Activated CD4-positive, alpha-beta T cell treated with anti-CD3 and anti-CD28 coated beads for 36 hours (primary cell): ENCODE results near the gene SLC38A1. TPM values are rescaled to one million over a fixed set of nuclear protein-coding genes. Genes with fewer than 3 reads are reported as not detected.

Source experiments
- ATAC-seq: fragments of 200-7000 bp; cut with Tn5 transposase; one replicate; pipeline ENCODE4 v1.10.0; 2021; ENCODE audit warnings: mild to moderate bottlenecking, moderate library complexity
- CTCF ChIA-PET: fragments of 350-600 bp; sonication (Branson Sonifier 250); formaldehyde crosslinking; loops from one replicate; lab custom pipeline; 2021; ENCODE audit warnings: antibody characterized with exemption; lab: Charles Lee
- POLR2A ChIA-PET: fragments of 350-600 bp; sonication (Branson Sonifier 250); formaldehyde crosslinking; loops from one replicate; lab custom pipeline; 2021; ENCODE audit warnings: antibody characterized with exemption, inconsistent platforms; lab: Charles Lee
- DNase-seq: peaks from one replicate; pipeline ENCODE4 v3.0.0-alpha.2; 2020
- H3K27ac Mint-ChIP-seq: one replicate; pipeline ENCODE4 v1.8.0; 2021; ENCODE audit warnings: mixed read lengths
- H3K27me3 Mint-ChIP-seq: one replicate; pipeline ENCODE4 v1.8.0; 2021; ENCODE audit warnings: mixed read lengths
- H3K36me3 Mint-ChIP-seq: one replicate; pipeline ENCODE4 v1.8.0; 2021; ENCODE audit warnings: low read depth, mixed read lengths
- H3K4me1 Mint-ChIP-seq: one replicate; pipeline ENCODE4 v1.8.0; 2021; ENCODE audit warnings: mixed read lengths
- H3K4me3 Mint-ChIP-seq: one replicate; pipeline ENCODE4 v1.8.0; 2021; ENCODE audit warnings: mild to moderate bottlenecking, moderate library complexity, mixed read lengths
- H3K9me3 Mint-ChIP-seq: one replicate; pipeline ENCODE4 v1.8.0; 2021; ENCODE audit warnings: low read depth, mixed read lengths
- intact Hi-C, 2 experiments: fragments of 100-400 bp; cut with DNase I in 1 of 2; cut with micrococcal nuclease in 1 of 2; formaldehyde crosslinking; loops; one replicate each; pipeline versions ENCODE4 v1.14.2 to v1.15.1; 2022 to 2024; cut with DNase I, micrococcal nuclease
- total RNA-seq, 2 experiments: library from RNA; stranded (reverse); gene quantifications; one replicate each; pipeline ENCODE4 v1.2.3, GENCODE V29; 2021

The SLC38A1 gene
- total RNA-seq, 2 experiments from 2014 or later = 167 to 180 TPM

GRCh38 chr12:46154221-46154985, 114.4 kb downstream of the SLC38A1 start:
- DNase-seq (no peak), ATAC-seq (no peak)
- peaks cover 8% of the 10 kb centered on the region for H3K9me3 Mint-ChIP-seq
- H3K36me3 Mint-ChIP-seq = no peaks in the 10 kb centered on the region
- H3K27ac Mint-ChIP-seq = no peak overlapping the region
- H3K27me3 Mint-ChIP-seq = no peaks in the 10 kb centered on the region
- ChIA-PET POLR2A (interaction anchor here (0.6 kb wide), 1 partner anchor 120 kb away, joined by 4 read pairs; no protein-coding TSS in a partner anchor), CTCF (interaction anchor here (0.6 to 2.2 kb wide), 10 partner anchors 12 to 865 kb away, joined by 3 to 11 read pairs (median 4); partner anchors contain the start of gene SLC38A1)
- peaks cover 11% of the 10 kb centered on the region for H3K4me1 Mint-ChIP-seq
- intact Hi-C loops = loop anchor here (5.0 to 10.0 kb wide), 5 partner anchors 113 to 830 kb away; partner anchors contain the start of gene SLC38A1 (in 1 of the 2)
- H3K4me3 Mint-ChIP-seq = no peak overlapping the region

GRCh38 chr12:46153268-46153872, 115.5 kb downstream of the SLC38A1 start:
- Mint-ChIP-seq H3K27me3 (peaks cover under 1% of the 10 kb centered on the region), H3K4me1 (peaks cover 9% of the 10 kb centered on the region), H3K27ac (no peak overlapping the region), H3K9me3 (peaks cover 8% of the 10 kb centered on the region), H3K4me3 (no peak overlapping the region), H3K36me3 (no peaks in the 10 kb centered on the region)
- no peak for DNase-seq
- intact Hi-C loops = loop anchor here (1.0 to 10.0 kb wide), 8 partner anchors 114 to 831 kb away; partner anchors contain the start of gene SLC38A1 (in 1 of the 2)
- CTCF ChIA-PET = interaction anchor here (0.9 to 2.2 kb wide), 8 partner anchors 13 to 160 kb away, joined by 3 to 11 read pairs (median 4); partner anchors contain the start of gene SLC38A1
- no peak for ATAC-seq
- POLR2A ChIA-PET = no interaction called here

- Mint-ChIP-seq H3K4me3 (no peak overlapping the region), H3K36me3 (no peaks in the 10 kb centered on the region), H3K27ac (no peak overlapping the region), H3K9me3 (peaks cover 8% of the 10 kb centered on the region), H3K27me3 (peaks cover 4% of the 10 kb centered on the region), H3K4me1 (peaks cover 3% of the 10 kb centered on the region)
- POLR2A ChIA-PET = no interaction called here
- ATAC-seq (no peak), DNase-seq (no peak)
- CTCF ChIA-PET = interaction anchor here (0.9 to 1.3 kb wide), 4 partner anchors 27 to 161 kb away, joined by 3 to 4 read pairs (median 3); no protein-coding TSS in a partner anchor
- intact Hi-C loops = loop anchor here (2.0 to 10.0 kb wide), 6 partner anchors 115 to 832 kb away; partner anchors contain the start of gene SLC38A1 (in 1 of the 2)
Observed at GRCh38 chr12:46152456-46152855, 116.4 kb downstream of the SLC38A1 start.

- H3K27ac Mint-ChIP-seq = no peak overlapping the region
Observed at GRCh38 chr12:46150735-46151134, 118.1 kb downstream of the SLC38A1 start.

GRCh38 chr12:46149905-46150304, 118.9 kb downstream of the SLC38A1 start:
- Mint-ChIP-seq H3K27me3 (peaks cover 4% of the 10 kb centered on the region), H3K27ac (no peak overlapping the region), H3K4me1 (no peaks in the 10 kb centered on the region), H3K9me3 (no peaks in the 10 kb centered on the region), H3K36me3 (no peaks in the 10 kb centered on the region), H3K4me3 (no peak overlapping the region)
- DNase-seq (no peak), ATAC-seq (no peak)
- ChIA-PET POLR2A (no interaction called here), CTCF (interaction anchor here (0.6 to 1.5 kb wide), 5 partner anchors 25 to 670 kb away, joined by 3 to 7 read pairs (median 3); no protein-coding TSS in a partner anchor)
- intact Hi-C loops = loop anchor here (2.0 to 10.0 kb wide), 6 partner anchors 21 to 835 kb away; partner anchors contain the start of gene SLC38A1 (in 1 of the 2)

More at GRCh38 chr12:46150735-46151134, 118.1 kb downstream of the SLC38A1 start:
- CTCF ChIA-PET = interaction anchor here (0.6 to 1.5 kb wide), 3 partner anchors 26 to 155 kb away, joined by 3 to 7 read pairs (median 5); no protein-coding TSS in a partner anchor
- no peaks in the 10 kb centered on the region for H3K4me1 Mint-ChIP-seq
- DNase-seq (no peak), ATAC-seq (no peak)
- no peaks in the 10 kb centered on the region for H3K36me3 Mint-ChIP-seq
- H3K4me3 Mint-ChIP-seq = no peak overlapping the region
- peaks cover 4% of the 10 kb centered on the region for H3K27me3 Mint-ChIP-seq
- H3K9me3 Mint-ChIP-seq = no peaks in the 10 kb centered on the region
- intact Hi-C loops = loop anchor here (5.0 to 10.0 kb wide), 5 partner anchors 117 to 834 kb away; partner anchors contain the start of gene SLC38A1 (in 1 of the 2)
- POLR2A ChIA-PET = no interaction called here

- Mint-ChIP-seq H3K36me3 (no peaks in the 10 kb centered on the region), H3K27ac (no peak overlapping the region), H3K27me3 (peaks cover 4% of the 10 kb centered on the region), H3K9me3 (no peaks in the 10 kb centered on the region), H3K4me1 (no peaks in the 10 kb centered on the region), H3K4me3 (no peak overlapping the region)
- DNase-seq (no peak), ATAC-seq (no peak)
- CTCF ChIA-PET = interaction anchor here (1.5 kb wide), 1 partner anchor 24 kb away, joined by 5 read pairs; no protein-coding TSS in a partner anchor
- POLR2A ChIA-PET = no interaction called here
- intact Hi-C loops = loop anchor here in 1 of 2 experiments (2.0 kb wide), 1 partner anchor 20 kb away; no protein-coding TSS in a partner anchor
Observed at GRCh38 chr12:46149079-46149464, 119.8 kb downstream of the SLC38A1 start.

GRCh38 chr12:46148327-46149078, 120.3 kb downstream of the SLC38A1 start:
- DNase-seq = no peak
- Mint-ChIP-seq H3K27ac (no peak overlapping the region), H3K36me3 (no peaks in the 10 kb centered on the region), H3K4me3 (no peak overlapping the region), H3K9me3 (no peaks in the 10 kb centered on the region), H3K4me1 (no peaks in the 10 kb centered on the region), H3K27me3 (peaks cover 4% of the 10 kb centered on the region)
- no peak for ATAC-seq
- intact Hi-C loops = loop anchor here in 1 of 2 experiments (2.0 kb wide), 1 partner anchor 20 kb away; no protein-coding TSS in a partner anchor
- CTCF ChIA-PET = no interaction called here
- POLR2A ChIA-PET = no interaction called here

GRCh38 chr12:46147144-46147543, 121.7 kb downstream of the SLC38A1 start:
- ChIA-PET POLR2A (no interaction called here), CTCF (no interaction called here)
- ATAC-seq (no peak), DNase-seq (no peak)
- Mint-ChIP-seq H3K27me3 (peaks cover 4% of the 10 kb centered on the region), H3K4me3 (no peak overlapping the region), H3K27ac (no peak overlapping the region), H3K36me3 (no peaks in the 10 kb centered on the region), H3K4me1 (no peaks in the 10 kb centered on the region), H3K9me3 (no peaks in the 10 kb centered on the region)
- intact Hi-C loops = no loop called here

GRCh38 chr12:46145881-46146280, 123.0 kb downstream of the SLC38A1 start:
- Mint-ChIP-seq H3K4me3 (no peak overlapping the region), H3K4me1 (no peaks in the 10 kb centered on the region), H3K9me3 (no peaks in the 10 kb centered on the region), H3K27me3 (peaks cover 4% of the 10 kb centered on the region), H3K27ac (no peak overlapping the region), H3K36me3 (no peaks in the 10 kb centered on the region)
- no peak for ATAC-seq
- no peak for DNase-seq
- ChIA-PET POLR2A (no interaction called here), CTCF (interaction anchor here (1.3 kb wide), 1 partner anchor 20 kb away, joined by 4 read pairs; no protein-coding TSS in a partner anchor)
- intact Hi-C loops = no loop called here

- no peak for DNase-seq
- no peak overlapping the region for H3K27ac Mint-ChIP-seq
- no peak overlapping the region for H3K4me3 Mint-ChIP-seq
- intact Hi-C loops = no loop called here
- ChIA-PET CTCF (interaction anchor here (0.7 kb wide), 1 partner anchor 85 kb away, joined by 4 read pairs; no protein-coding TSS in a partner anchor), POLR2A (no interaction called here)
- no peaks in the 10 kb centered on the region for H3K9me3 Mint-ChIP-seq
- no peaks in the 10 kb centered on the region for H3K4me1 Mint-ChIP-seq
- no peaks in the 10 kb centered on the region for H3K36me3 Mint-ChIP-seq
- ATAC-seq = peak; percentile 23
- peaks cover 4% of the 10 kb centered on the region for H3K27me3 Mint-ChIP-seq
Observed at GRCh38 chr12:46144433-46144832, 124.4 kb downstream of the SLC38A1 start.
